Stomach (tissue), 4 donors: Measurements from ENCODE around the gene GMDS.

ENCODE experiments used
- CTCF ChIP-seq, 7 experiments: fragments of 450-650 bp in 4 of 7; fragments of 200-600 bp in 3 of 7; sonication (generic) in 3 of 7; IDR thresholded peaks; one replicate each; pipeline ENCODE4 v1.5.1; 2016 to 2019; ENCODE audit warnings: antibody characterized with exemption in 7 of 7, control low read depth in 2 of 7, mild to moderate bottlenecking in 1 of 7
- EP300 ChIP-seq: sonication (generic); formaldehyde crosslinking; IDR thresholded peaks from one replicate; pipeline ENCODE4 v1.6.1; 2017; ENCODE audit warnings: antibody characterized with exemption
- POLR2A ChIP-seq, 4 donors: fragments of 450-650 bp; IDR thresholded peaks; one replicate each; pipeline ENCODE4 v1.6.1; 2016; ENCODE audit warnings: antibody characterized with exemption in 4 of 4, control low read depth in 2 of 4, mild to moderate bottlenecking in 1 of 4, moderate library complexity in 1 of 4
- POLR2AphosphoS5 ChIP-seq, 3 donors: sonication (generic); formaldehyde crosslinking; IDR thresholded peaks; one replicate each; pipeline ENCODE4 v1.6.1; 2016; ENCODE audit warnings: antibody characterized with exemption in 3 of 3

DNA sequence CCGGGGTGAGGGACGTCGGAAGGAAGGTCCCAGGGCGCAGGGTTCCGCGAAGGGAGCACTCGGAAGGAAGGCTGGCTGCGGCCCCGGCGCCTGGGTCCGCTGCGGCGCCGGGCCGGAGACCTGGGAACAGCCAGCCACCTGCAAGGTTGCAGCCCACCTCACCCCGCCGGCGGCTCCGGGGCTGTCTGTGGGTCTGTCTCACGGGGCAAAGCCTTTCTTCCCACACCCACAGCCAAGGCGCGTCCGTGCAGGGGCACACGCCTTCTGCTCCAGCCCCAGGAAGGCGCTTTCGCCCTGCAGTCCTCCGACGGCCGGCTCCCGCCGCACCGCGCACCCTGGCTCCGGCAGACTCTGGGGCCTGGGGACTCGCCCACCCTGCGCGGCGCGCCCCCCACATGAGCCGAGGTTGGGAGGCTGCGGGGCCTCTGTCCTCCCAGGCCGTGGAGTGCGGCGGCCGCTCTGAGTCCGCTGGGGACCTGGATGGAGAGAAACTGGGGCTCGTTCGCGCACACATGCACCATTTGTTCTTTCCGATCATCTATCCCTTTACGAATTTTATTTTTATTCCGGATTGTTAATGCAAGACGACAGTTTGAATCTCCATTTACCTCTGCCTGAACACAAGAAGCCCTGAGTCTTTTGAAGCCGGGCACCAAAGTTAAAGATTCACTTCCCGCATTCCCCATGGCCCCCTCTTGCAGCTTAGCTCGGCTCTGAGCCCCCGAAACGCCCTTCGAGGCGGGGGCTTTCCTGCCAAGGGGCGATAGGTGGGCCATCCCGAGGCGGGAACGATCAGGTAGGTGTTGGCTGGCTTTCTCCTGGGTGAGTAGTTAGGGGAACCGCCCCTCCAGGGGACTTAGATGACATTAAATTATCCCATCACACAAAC, 640.2 kb downstream of the GMDS start:
- TF ChIP-seq CTCF (IDR thresholded peaks at IDR 0.05) (no peak), POLR2A (IDR thresholded peaks at IDR 0.05) (no peak), POLR2AphosphoS5 (IDR thresholded peaks at IDR 0.05) (no peak), EP300 (no peak)
